KOPT-K1 (cell line): ENCODE measurements around the gene QKI.

Experiments
- H3K27ac ChIP-seq: fragments of 200-600 bp; sonication (generic); 2 replicates; pipeline ENCODE4 v1.5.1; 2016; ENCODE audit warnings: antibody characterized with exemption, mild to moderate bottlenecking, low read depth, low read length; ENCODE audit not compliant: poor library complexity, severe bottlenecking
- H3K36me3 ChIP-seq: fragments of 200-600 bp; sonication (generic); 2 replicates; pipeline ENCODE4 v1.5.1; 2017; ENCODE audit warnings: antibody characterized with exemption, mild to moderate bottlenecking, low read length, moderate library complexity; ENCODE audit not compliant: insufficient read depth
- H3K9me3 ChIP-seq: fragments of 200-600 bp; sonication (generic); 2 replicates; pipeline ENCODE4 v1.5.1; 2017; ENCODE audit warnings: antibody characterized with exemption, low read length, mild to moderate bottlenecking; ENCODE audit not compliant: insufficient read depth, poor library complexity, severe bottlenecking

QKI gene

GRCh38 chr6:163526346-163526745 lies 111.8 kb downstream of the QKI start:
- Histone ChIP-seq H3K36me3 (no peaks in the 10 kb centered on the region), H3K9me3 (no peaks in the 10 kb centered on the region), H3K27ac (no peak overlapping the region)

GRCh38 chr6:163527291-163527690 lies 112.8 kb downstream of the QKI start:
- no peak overlapping the region for H3K27ac ChIP-seq
- H3K9me3 ChIP-seq, result no peaks in the 10 kb centered on the region
- H3K36me3 ChIP-seq, result no peaks in the 10 kb centered on the region

GRCh38 chr6:163529605-163530004 lies 115.1 kb downstream of the QKI start:
- Histone ChIP-seq H3K9me3 (no peaks in the 10 kb centered on the region), H3K27ac (no peak overlapping the region), H3K36me3 (no peaks in the 10 kb centered on the region)

- Histone ChIP-seq H3K36me3 (no peaks in the 10 kb centered on the region), H3K27ac (no peak overlapping the region), H3K9me3 (no peaks in the 10 kb centered on the region)
Observed at GRCh38 chr6:163530406-163530805, 115.9 kb downstream of the QKI start.

- Histone ChIP-seq H3K9me3 (no peaks in the 10 kb centered on the region), H3K27ac (no peak overlapping the region), H3K36me3 (peaks cover 5% of the 10 kb centered on the region)
Observed at GRCh38 chr6:163531122-163531521, 116.6 kb downstream of the QKI start.

- Histone ChIP-seq H3K36me3 (peaks cover 14% of the 10 kb centered on the region), H3K27ac (no peak overlapping the region), H3K9me3 (no peaks in the 10 kb centered on the region)
Observed at GRCh38 chr6:163532526-163533078, 118.1 kb downstream of the QKI start.

- H3K36me3 ChIP-seq, result peaks cover 17% of the 10 kb centered on the region
- no peaks in the 10 kb centered on the region for H3K9me3 ChIP-seq
- H3K27ac ChIP-seq, result no peak overlapping the region
Observed at GRCh38 chr6:163533443-163533842, 118.9 kb downstream of the QKI start.

- peaks cover 17% of the 10 kb centered on the region for H3K36me3 ChIP-seq
- H3K27ac ChIP-seq, result no peak overlapping the region
- no peaks in the 10 kb centered on the region for H3K9me3 ChIP-seq
Observed at GRCh38 chr6:163536770-163537169, 122.3 kb downstream of the QKI start.

GRCh38 chr6:163538331-163538730 lies 123.8 kb downstream of the QKI start:
- Histone ChIP-seq H3K27ac (no peak overlapping the region), H3K36me3 (peaks cover 17% of the 10 kb centered on the region), H3K9me3 (no peaks in the 10 kb centered on the region)

GRCh38 chr6:163539101-163539762 lies 124.7 kb downstream of the QKI start:
- no peaks in the 10 kb centered on the region for H3K9me3 ChIP-seq
- no peak overlapping the region for H3K27ac ChIP-seq
- H3K36me3 ChIP-seq, result peaks cover 17% of the 10 kb centered on the region

GRCh38 chr6:163543321-163543720 lies 128.8 kb downstream of the QKI start:
- Histone ChIP-seq H3K9me3 (no peaks in the 10 kb centered on the region), H3K27ac (no peak overlapping the region), H3K36me3 (no peaks in the 10 kb centered on the region)

- Histone ChIP-seq H3K27ac (no peak overlapping the region), H3K9me3 (no peaks in the 10 kb centered on the region), H3K36me3 (no peaks in the 10 kb centered on the region)
Observed at GRCh38 chr6:163545370-163545769, 130.9 kb downstream of the QKI start.

GRCh38 chr6:163547287-163547686 lies 132.8 kb downstream of the QKI start:
- Histone ChIP-seq H3K36me3 (no peaks in the 10 kb centered on the region), H3K27ac (no peak overlapping the region), H3K9me3 (no peaks in the 10 kb centered on the region)

- Histone ChIP-seq H3K36me3 (no peaks in the 10 kb centered on the region), H3K9me3 (no peaks in the 10 kb centered on the region), H3K27ac (no peak overlapping the region)
Observed at GRCh38 chr6:163548624-163549023, 134.1 kb downstream of the QKI start.

GRCh38 chr6:163554032-163554431 lies 139.5 kb downstream of the QKI start:
- H3K9me3 ChIP-seq, result no peaks in the 10 kb centered on the region
- H3K36me3 ChIP-seq, result 0 out of 2 replicates have a peak, but pooled peaks cover 4% of the 10 kb centered on the region
- H3K27ac ChIP-seq, result no peak overlapping the region

GRCh38 chr6:163554663-163555062 lies 140.1 kb downstream of the QKI start:
- no peak overlapping the region for H3K27ac ChIP-seq
- H3K9me3 ChIP-seq, result no peaks in the 10 kb centered on the region
- H3K36me3 ChIP-seq, result 0 out of 2 replicates have a peak, but pooled peaks cover 8% of the 10 kb centered on the region
